ENCODE data around the gene LIG3.
"Not testable (repeated sequence)": the region's sequence is repeated elsewhere in the genome, so short reads cannot be mapped to it uniquely, and the experiment has no call there.

DNA sequence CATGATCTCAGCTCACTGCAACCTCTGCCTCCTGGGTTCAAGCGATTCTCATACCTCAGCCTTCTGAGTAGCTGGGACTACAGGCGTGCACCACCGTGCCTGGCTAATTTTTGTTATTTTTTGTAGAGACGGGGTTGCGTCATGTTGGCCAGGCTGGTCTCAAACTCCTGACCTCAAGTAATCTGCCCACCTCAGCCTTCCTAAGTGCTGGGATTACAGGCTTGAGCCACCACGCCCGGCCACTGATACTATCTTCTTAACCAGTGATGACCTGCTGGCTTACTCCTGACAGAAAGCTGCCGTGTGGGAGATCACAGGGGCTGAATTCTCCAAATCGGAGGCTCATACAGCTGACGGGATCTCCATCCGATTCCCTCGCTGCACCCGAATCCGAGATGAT, 20.7 kb downstream of the LIG3 start:
- TF ChIP-seq, protein P1, sequence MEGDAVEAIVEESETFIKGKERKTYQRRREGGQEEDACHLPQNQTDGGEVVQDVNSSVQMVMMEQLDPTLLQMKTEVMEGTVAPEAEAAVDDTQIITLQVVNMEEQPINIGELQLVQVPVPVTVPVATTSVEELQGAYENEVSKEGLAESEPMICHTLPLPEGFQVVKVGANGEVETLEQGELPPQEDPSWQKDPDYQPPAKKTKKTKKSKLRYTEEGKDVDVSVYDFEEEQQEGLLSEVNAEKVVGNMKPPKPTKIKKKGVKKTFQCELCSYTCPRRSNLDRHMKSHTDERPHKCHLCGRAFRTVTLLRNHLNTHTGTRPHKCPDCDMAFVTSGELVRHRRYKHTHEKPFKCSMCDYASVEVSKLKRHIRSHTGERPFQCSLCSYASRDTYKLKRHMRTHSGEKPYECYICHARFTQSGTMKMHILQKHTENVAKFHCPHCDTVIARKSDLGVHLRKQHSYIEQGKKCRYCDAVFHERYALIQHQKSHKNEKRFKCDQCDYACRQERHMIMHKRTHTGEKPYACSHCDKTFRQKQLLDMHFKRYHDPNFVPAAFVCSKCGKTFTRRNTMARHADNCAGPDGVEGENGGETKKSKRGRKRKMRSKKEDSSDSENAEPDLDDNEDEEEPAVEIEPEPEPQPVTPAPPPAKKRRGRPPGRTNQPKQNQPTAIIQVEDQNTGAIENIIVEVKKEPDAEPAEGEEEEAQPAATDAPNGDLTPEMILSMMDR (conservative IDR thresholded peaks at IDR 0.05; ENCODE audit: low read depth in 2 of 2), result not testable (repeated sequence)
- TF ChIP-seq CREB1 (CRISPR knock-in tag; IDR thresholded peaks at IDR 0.05; ENCODE audit: low read depth); EZH2 (IDR thresholded peaks at IDR 0.05; ENCODE audit: low read depth, unreplicated experiment): not testable (repeated sequence)
